ENCODE measurements around the gene SAFB. TPM values are rescaled to one million over a fixed set of nuclear protein-coding genes. Genes with fewer than 3 reads are reported as not detected.

SAFB gene
- polyA plus RNA-seq, 2 of the 4 experiments (the other 2 are of a cell fraction) = 55.0 to 74.0 TPM

GRCh38 chr19:5631567-5632240 lies 8.8 kb downstream of the SAFB start:
- 94% methylated on average over 9 of the region's 9 CpGs for WGBS (ENCODE audit: missing lambda C conversion rate)
- Histone ChIP-seq H3K27ac (no peak overlapping the region), H3K9me3 (no peaks in the 10 kb centered on the region), H3K4me1 (peaks cover 9% of the 10 kb centered on the region; the same call in 2 of the 3 replicates), H3K4me3 (no peak overlapping the region), H3K4me2 (no peak overlapping the region)
- DNase-seq (ENCODE audit: low read depth in 1 of 2, low spot score in 1 of 2) = no peak
- CTCF ChIA-PET = no interaction called here
- POLR2A ChIA-PET = no interaction called here
- no peak for TF ChIP-seq POLR2AphosphoS2 (conservative IDR thresholded peaks at IDR 0.05; ENCODE audit: low read length)
- TF ChIP-seq MAFK (IDR thresholded peaks at IDR 0.05; ENCODE audit: partially characterized antibody) = peak; percentile 88
- no peak for ATAC-seq
- no peak for FAIRE-seq

GRCh38 chr19:5632241-5632612 lies 9.3 kb downstream of the SAFB start:
- Histone ChIP-seq H3K4me2 (no peak overlapping the region), H3K27ac (no peak overlapping the region), H3K4me3 (no peak overlapping the region), H3K4me1 (peaks cover 9% of the 10 kb centered on the region; the same call in 2 of the 3 replicates), H3K9me3 (no peaks in the 10 kb centered on the region)
- TF ChIP-seq JUNB (IDR thresholded peaks at IDR 0.05) = no peak
- ATAC-seq = no peak
- ChIA-PET POLR2A (no interaction called here), CTCF (no interaction called here)
- DNase-seq (ENCODE audit: low read depth in 1 of 2, low spot score in 1 of 2) = no peak
- no peak for FAIRE-seq
- 90% methylated on average over 4 of the region's 4 CpGs for WGBS (ENCODE audit: missing lambda C conversion rate)

GRCh38 chr19:5632657-5633056 lies 9.8 kb downstream of the SAFB start:
- Histone ChIP-seq H3K9me3 (no peaks in the 10 kb centered on the region), H3K4me2 (no peak overlapping the region)
- POLR2A ChIA-PET = interaction anchor here (1.2 kb wide), 1 partner anchor 10 kb away, joined by 6 read pairs; the partner anchor contains the start of genes SAFB and SAFB2

GRCh38 chr19:5635427-5635826 lies 12.5 kb downstream of the SAFB start:
- no peak overlapping the region for H3K4me2 ChIP-seq
- ATAC-seq = no peak
- FAIRE-seq = no peak
- ChIA-PET CTCF (interaction anchor here (0.5 to 0.9 kb wide), 2 partner anchors 75 to 121 kb away, joined by 3 read pairs; no protein-coding TSS in a partner anchor), POLR2A (interaction anchor here (0.9 kb wide), 1 partner anchor 13 kb away, joined by 4 read pairs; the partner anchor contains the start of genes SAFB and SAFB2)
- H3K4me3 ChIP-seq = no peak overlapping the region
- H3K27ac ChIP-seq = no peak overlapping the region
- no peak for DNase-seq (ENCODE audit: low read depth in 1 of 2, low spot score in 1 of 2)
- peaks cover 9% of the 10 kb centered on the region; the same call in 2 of the 3 replicates for H3K4me1 ChIP-seq
- no peaks in the 10 kb centered on the region for H3K9me3 ChIP-seq
- TF ChIP-seq USF2 (IDR thresholded peaks at IDR 0.05) (no peak), ZNF302 (CRISPR knock-in tag; IDR thresholded peaks at IDR 0.05) (no peak), ZSCAN20 (CRISPR knock-in tag; IDR thresholded peaks at IDR 0.05) (no peak)
- WGBS (ENCODE audit: missing lambda C conversion rate) = 92% methylated on average over 6 of the region's 6 CpGs

More at GRCh38 chr19:5632657-5633056, 9.8 kb downstream of the SAFB start:
- WGBS (ENCODE audit: missing lambda C conversion rate) = 79% methylated on average over 5 of the region's 5 CpGs
- no peak for DNase-seq (ENCODE audit: low read depth in 1 of 2, low spot score in 1 of 2)
- no peak overlapping the region for H3K4me3 ChIP-seq
- no peak for FAIRE-seq
- peaks cover 9% of the 10 kb centered on the region; the same call in 2 of the 3 replicates for H3K4me1 ChIP-seq
- TF ChIP-seq CBX2 (IDR thresholded peaks at IDR 0.05; ENCODE audit: borderline replicate concordance, low read depth) (no peak), HOXB5 (CRISPR knock-in tag; IDR thresholded peaks at IDR 0.05) (no peak), HDAC2 (IDR thresholded peaks at IDR 0.05) (no peak), ZC3H11A (IDR thresholded peaks at IDR 0.05) (no peak), PHF8 (IDR thresholded peaks at IDR 0.05; ENCODE audit: borderline replicate concordance, low read depth) (no peak), ZFP36 (IDR thresholded peaks at IDR 0.05; ENCODE audit: borderline replicate concordance, partially characterized antibody) (no peak), ZNF302 (CRISPR knock-in tag; IDR thresholded peaks at IDR 0.05) (no peak), NPAS2 (CRISPR knock-in tag; IDR thresholded peaks at IDR 0.05; ENCODE audit: borderline replicate concordance) (no peak), POLR2AphosphoS2 (conservative IDR thresholded peaks at IDR 0.05; ENCODE audit: low read length) (no peak), ESRRA (IDR thresholded peaks at IDR 0.05; ENCODE audit: borderline replicate concordance, low read length) (no peak)
- H3K27ac ChIP-seq = no peak overlapping the region
- CTCF ChIA-PET = no interaction called here
- ATAC-seq = no peak

- no peak for DNase-seq (ENCODE audit: low read depth in 1 of 2, low spot score in 1 of 2)
- Histone ChIP-seq H3K4me2 (no peak overlapping the region), H3K4me3 (no peak overlapping the region), H3K4me1 (0 out of 3 replicates have a peak, but pooled peaks cover 9% of the 10 kb centered on the region), H3K27ac (no peak overlapping the region), H3K9me3 (no peaks in the 10 kb centered on the region)
- ChIA-PET CTCF (interaction anchor here (0.6 kb wide), 1 partner anchor 350 kb away, joined by 3 read pairs; no protein-coding TSS in a partner anchor), POLR2A (no interaction called here)
- FAIRE-seq = no peak
- TF ChIP-seq ZFP36 (IDR thresholded peaks at IDR 0.05; ENCODE audit: borderline replicate concordance, partially characterized antibody) (no peak), EP300 (IDR thresholded peaks at IDR 0.05) (no peak), HMGXB4 (CRISPR knock-in tag; IDR thresholded peaks at IDR 0.05; ENCODE audit: borderline replicate concordance) (no peak), USF2 (IDR thresholded peaks at IDR 0.05) (no peak), PBX3 (IDR thresholded peaks at IDR 0.05) (no peak), MAZ (IDR thresholded peaks at IDR 0.05; ENCODE audit: borderline replicate concordance, low read depth, low read length) (no peak), KDM5A (IDR thresholded peaks at IDR 0.05) (no peak), KDM1A (IDR thresholded peaks at IDR 0.05; ENCODE audit: low read depth) (no peak)
- no peak for ATAC-seq
- 60% methylated on average over 1 of the region's 1 CpG for WGBS (ENCODE audit: missing lambda C conversion rate)
These were observed 15.1 kb downstream of the SAFB start for GRCh38 chr19:5637971-5638370.
